Activated CD8-positive, alpha-beta memory T cell treated with anti-CD3 and anti-CD28 coated beads, Interleukin-2, amount 50 U/mL, for 1 hour (primary cell): ENCODE measurements around the gene ATAD5.
"Not testable (repeated sequence)": the region's sequence is repeated elsewhere in the genome, so short reads cannot be mapped to it uniquely, and the experiment has no call there.

Experiments
- DNase-seq: peaks from one replicate; pipeline ENCODE4 v3.0.0-alpha.2; 2020; ENCODE audit errors: extremely low read depth

ATAD5 gene

DNA sequence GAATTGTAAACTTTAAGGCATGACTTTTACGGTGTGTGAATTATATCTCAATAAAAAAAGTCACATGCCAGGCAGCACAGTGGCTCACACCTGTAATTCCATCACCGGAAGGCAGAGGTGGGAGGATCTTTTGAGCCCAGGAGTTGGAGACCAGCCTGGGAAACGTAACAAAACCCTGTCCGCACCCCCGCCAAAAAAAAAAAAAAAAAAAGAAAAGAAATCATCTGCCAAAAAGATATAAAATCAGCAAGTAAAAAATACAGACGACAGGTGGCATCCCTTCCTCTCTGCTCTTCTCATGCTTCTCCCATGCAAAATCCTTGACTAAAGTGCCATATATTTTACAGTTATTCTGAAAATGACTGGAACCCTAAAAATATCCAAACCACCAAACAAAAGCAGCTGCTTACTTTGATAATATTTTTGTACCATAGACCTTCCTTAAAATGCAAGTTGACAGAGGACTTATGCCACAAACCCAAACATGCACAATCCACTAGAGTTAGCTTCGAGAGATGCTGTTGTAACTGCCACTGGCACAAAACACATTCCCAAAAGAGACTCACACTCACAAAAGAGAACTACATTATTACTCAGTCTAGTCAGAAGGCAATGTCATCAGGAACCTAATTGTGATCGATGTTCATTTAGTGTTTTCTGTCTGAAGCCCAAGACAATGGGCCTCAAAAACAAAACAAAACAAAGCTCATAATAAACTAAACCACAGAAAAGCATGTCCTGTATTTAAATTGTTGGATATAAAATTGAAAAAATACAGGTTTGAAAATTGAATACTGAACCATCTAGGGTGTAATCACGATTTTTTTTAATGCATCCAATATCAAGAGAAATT, 9.7 kb upstream of the ATAD5 start:
- DNase-seq = no peak

DNA sequence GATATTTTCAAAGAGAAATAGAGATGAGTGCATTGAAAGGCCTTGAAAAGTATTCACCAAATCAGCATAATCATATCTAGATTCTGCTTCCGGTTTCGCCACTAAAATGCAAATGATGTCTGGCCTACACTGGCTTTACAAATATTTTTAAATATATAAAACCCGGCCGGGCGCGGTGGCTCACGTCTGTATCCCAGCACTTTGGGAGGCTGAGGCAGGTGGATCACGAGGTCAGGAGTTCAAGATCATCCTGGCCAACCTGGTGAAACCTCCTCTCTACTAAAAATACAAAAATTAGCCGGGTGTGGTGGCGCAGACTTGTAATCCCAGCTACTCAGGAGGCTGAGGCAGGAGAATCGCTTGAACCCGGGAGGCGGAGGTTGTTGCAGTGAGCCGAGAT, 8.8 kb upstream of the ATAD5 start:
- DNase-seq = not testable (repeated sequence)

DNA sequence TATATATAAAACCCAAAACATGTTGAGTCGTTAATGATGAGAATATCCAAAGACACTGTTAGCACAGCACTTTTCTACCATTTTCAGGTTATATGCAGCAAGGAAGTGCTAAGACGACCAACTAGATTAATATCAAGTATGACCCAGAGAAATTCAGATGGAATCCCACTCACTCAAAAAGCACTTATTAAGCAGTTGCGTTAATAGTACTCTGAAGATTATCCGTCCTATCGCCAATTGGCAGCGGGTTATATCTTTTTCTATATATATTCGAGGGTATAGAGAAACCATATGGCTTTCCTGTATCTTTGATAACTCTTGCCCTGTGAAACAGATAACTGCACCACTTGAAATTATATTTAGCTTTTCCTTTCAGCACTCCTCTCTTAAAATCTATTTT, 8.3 kb upstream of the ATAD5 start:
- no peak for DNase-seq

DNA sequence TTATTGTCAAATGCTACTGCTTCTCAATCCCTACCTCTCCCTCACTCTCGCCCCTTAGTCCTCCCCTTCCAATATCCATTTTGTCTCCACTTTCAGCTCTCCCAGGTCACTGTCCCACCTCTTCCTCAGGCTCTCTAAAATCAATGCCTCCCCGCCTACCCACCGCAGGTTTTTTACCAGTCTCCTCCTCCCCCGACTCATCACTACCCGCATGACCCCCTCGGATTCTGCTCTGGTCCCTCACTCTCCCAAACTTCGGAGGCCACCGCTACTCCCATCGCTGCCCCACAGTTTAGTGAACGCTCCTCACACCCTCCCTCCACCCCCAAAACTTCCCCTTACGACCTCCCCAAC, 7.8 kb upstream of the ATAD5 start:
- DNase-seq = no peak

DNA sequence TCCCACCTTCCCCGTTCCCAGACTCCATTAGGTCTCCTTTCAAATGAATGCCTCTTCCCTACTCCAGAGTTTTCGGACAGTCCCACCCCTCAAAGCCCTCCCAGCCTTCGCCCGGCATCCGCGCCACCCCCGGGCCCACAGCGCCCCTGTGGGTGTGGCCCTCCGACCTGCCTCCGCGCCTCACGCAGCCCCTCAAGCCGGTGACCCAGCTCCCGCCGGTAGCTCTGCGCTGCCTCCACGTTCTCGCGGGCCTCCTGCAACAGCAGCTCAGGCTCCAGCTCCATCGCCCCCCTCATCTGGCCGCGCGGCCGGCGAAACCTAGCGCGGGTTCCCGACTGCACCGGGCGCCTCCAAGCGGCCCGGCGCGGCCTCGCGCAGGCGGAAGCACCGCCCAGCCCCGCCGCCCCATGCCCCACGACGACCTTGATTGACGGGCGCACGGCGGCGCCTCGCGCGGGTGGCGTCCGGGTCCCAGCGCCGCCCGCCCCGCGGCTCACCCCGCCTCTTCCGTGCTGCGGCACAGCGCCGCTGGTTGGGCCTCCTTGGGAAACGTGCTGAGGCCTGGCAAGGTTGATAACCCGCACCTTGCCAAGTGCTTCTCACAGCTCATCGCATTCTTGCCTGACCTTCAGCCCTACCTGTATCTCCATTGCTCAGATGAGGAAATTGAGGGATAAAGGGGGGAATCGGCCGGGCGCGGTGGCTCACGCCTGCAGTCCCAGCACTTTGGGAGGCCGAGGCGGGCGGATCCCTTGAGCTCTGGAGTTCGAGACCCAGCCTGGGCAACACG, 7.2 kb upstream of the ATAD5 start, which contains the start of gene CRLF3:
Gene CRLF3, minus strand, starts transcription at position 337 of the 790 bp plus-strand sequence. Its CDS starts 41 bp downstream, at position 296.
- DNase-seq = peak; percentile 61

DNA sequence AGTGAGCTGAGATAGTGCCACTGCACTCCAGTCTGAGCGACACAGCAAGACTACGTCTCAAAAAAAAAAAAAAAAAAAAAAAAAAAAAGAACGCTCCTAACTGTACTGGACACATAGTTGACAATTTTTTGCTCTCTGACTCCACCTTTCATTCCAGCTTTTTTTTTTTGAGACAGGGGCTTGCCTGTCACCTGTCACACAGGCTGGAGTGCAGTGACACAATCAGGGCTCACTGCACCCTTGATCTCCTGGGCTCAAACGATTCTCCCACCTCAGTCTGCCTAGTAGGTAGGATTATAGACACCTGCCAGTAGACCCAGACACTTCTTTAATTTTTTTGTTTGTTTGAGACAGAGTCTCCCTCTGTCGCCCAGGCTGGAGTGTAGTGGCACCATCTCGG, 4.7 kb upstream of the ATAD5 start:
- no peak for DNase-seq

DNA sequence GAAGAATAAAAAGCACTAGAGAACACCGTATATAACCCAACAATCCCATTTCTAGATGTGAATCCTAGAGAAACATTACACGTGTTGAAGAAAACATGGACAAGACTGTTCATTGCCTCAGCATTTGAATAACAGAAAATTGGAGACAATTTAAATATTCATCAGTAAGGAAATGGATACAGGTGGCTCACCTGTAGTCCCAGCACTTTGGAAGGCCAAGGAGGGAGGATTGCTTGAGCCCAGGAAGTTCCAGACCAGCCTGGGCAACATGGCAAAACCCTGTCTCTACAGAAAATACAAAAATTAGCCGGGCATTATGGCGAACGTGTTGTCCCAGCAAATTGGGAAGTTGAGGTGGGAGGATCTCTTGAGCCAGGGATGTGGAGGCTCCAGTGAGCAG, 2.7 kb upstream of the ATAD5 start:
- no peak for DNase-seq

DNA sequence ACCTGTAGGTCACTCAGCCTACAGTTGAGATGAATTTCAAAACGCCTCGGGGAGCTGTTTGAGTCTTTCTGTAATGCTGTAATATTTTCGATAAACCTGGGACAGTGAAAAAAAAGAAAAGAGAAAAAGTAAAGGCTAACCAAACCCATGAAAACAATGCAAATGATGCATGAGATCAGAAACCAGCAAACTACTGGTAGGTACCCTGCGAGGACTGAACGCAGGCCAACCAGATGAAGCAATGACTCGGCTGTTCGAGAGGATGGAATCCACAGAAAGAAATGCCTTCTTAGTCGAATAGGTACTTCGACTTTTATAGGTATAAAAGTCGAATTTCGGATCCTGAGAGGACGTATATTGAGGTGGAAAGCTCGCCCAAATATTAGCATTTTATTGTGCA, 509 bp upstream of the ATAD5 start:
- DNase-seq = no peak

DNA sequence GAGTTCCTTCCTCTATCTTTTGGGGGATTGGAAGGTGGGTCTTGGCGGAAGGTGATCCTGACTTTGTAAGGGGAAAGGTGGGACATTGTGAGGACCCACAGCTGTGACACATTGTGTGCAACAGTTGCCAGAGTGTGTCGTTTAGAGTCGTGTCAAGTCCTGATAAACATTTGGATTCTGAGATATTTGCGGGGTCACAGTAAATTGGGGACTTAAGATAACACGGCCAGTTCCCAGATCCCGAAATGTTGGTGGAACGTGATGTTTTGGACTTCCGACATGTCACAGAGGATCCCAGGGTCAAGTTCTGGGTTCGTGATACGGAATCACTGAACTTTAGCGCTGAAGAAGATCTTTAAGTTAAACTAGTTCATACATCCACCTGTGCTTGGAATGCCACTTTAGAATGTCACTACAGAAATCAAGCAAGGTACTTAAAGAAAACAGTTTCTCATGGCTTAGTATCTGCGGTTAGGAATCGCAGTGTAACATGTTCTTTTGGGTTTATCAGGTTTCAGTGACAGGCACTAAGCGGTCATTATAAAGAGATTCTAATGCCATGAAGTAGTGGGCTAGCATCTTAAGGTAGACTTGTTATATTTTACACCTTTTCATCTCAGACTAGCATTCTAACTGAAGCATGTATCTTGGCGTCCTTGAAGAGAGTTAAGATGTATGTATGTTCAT, 815 bp downstream of the ATAD5 start:
- DNase-seq = no peak

DNA sequence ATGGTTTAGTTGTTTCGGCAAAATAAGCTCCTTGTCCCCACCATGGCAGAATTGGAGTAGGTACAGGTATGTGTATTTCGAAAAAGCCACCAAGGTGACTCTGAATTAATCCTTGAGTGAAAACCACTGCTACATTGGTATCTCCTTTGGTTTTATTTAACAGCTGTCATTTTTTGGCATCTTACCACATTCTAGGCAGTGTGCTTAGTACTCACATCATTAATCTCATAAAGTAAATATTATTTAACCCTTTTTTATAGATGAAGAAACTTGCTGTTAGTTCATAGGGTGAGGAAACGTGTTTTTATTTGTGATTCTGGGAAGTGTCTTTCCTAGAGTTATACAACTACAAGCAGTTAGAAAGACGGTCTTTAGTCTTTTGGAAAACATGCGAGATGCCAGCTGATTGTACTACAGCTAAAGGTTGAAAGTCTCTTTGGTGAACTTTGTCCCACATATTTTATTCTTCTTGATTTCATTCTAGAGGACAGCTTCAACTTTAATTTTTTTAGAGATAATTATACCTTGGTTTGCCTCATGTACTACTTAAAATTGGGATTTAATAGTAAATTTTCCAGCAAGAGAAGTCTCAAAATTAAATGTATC, 6.5 kb downstream of the ATAD5 start:
- no peak for DNase-seq

DNA sequence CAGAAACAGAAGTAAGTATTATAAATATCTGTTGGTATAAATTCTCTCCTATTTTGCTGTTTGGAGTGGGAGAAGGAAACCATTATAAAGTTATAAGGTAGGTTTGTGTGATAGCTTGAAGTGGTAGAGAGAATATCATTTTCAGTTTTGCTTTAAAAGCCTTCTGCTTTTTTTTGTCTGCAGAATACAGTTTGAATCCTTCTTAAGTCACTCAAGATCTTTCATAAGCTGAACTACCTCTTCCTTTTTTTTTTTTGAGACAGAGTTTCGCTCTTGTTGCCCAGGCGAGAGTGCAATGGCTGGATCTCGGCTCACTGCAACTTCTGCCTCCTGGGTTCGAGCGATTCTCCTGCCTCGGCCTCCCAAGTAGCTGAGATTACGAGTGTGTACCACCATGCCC, 9.0 kb downstream of the ATAD5 start:
- DNase-seq = no peak

DNA sequence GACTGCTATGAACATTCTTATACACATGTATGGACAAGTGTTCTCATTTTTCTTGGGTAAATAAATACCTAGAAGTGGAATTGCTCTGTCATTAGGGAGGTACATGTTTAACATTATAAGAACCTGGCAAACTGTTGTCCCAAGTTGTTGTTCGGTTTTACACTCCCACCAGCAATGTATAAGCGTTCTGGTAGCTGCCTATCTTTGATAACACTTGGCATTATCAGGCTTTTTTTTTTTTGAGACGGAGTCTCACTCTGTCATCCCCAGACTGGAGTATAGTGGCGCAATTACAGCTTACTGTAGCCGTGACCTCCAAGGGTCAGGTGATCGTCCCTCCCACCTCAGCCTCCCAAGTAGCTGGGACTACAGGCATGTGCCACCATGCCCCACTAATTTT, 16.3 kb downstream of the ATAD5 start:
- DNase-seq = no peak

DNA sequence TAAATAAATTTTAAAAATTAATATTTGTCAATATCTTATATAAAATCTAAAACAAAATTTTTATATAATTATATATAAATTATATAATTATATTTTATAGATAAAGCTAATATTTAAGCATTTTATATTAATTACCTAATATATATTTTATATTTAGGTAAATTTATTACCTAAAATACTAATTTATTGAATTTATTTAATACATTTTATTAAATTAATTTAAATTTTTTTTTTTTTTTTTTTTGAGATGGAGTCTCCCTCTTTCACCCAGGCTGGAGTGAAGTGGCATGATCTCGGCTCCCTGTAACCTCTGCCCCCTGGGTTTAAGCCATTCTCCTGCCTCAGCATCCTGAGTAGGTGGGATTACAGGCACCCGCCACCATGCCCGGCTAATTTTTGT, 22.4 kb downstream of the ATAD5 start:
- no peak for DNase-seq

DNA sequence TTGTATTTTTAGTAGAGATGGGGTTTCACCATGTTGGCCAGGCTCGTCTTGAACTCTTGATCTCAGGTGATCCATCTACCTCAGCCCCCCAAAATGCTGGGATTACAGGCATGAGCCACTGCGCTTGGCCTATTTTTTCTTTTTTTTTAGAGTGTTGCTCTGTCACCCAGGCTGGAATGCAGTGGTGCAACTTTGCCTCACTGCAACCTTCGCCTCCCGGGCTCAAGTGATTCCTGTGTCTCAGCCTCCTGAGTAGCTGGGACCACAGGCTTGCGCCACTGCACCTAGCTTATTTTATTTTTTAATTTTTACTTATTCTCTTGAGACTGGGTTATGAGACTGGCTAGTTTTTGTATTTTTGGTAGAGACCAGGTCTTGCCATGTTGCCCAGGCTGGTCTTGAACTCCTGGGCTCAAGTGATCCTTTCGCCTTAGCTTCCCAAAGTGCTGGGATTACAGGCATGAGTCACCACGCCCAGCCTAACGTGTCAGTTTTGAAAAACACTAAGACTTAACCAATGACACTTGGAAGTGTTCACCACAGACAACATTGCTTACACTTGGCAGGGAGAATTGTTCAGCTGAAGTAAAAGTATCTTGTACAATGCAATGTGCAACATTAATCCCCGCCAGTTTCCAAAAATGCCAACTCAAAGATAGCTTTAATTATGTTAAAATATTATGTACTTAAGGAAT, 26.9 kb downstream of the ATAD5 start:
- DNase-seq = no peak

DNA sequence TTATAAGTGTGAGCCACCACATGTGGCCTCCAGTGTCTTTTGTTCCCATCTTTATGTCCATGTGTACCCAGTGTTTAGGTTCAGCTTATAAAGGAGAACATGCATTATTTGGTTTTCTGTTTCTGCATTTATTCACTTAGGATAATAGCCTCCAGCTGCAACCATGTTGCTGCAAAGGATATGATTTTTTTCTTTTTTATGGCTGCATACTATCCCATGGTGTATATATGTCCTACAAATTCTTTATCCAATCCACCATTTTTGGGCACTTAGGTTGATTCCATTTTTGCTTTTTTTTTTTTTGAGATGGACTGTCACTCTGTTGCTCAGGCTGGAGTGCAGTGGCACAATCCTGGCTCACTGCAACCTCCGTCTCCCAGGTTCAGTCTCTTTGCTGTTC, 32.9 kb downstream of the ATAD5 start:
- no peak for DNase-seq

DNA sequence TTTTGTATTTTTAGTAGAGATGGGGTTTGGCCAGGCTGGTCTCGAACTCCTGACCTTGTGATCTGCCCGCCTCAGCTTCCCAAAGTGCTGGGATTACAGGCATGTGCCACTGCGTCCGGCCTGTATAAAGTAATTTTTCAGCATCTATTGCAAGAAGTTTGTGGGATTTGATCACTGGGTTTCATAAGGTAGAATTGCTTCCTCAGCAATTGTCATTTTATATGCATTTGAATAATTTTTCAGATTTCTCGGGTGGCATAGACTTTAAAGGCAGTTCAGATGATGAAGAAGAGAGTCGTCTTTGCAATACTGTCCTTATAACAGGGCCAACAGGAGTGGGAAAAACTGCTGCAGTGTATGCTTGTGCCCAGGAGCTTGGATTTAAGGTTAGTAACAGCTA, 37.2 kb downstream of the ATAD5 start:
- DNase-seq = no peak

DNA sequence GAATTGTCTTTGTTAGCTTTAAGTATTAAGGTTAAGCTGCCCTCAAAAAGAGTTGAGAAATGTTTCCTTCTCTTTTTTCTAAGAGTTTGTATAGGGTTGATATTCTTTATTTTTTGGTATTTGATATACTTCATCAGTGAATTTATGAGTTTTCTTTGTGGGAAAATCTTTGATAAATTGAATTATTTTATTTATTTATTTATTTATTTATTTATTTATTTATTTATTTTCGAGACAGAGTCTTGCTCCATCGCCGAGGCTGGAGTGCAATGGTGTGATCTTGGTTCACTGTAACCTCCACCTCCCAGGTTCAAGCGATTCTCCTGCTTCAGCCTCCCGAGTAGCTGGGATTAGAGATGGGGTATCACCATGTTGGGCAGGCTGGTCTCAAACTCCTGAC, 54.4 kb downstream of the ATAD5 start:
- no peak for DNase-seq

DNA sequence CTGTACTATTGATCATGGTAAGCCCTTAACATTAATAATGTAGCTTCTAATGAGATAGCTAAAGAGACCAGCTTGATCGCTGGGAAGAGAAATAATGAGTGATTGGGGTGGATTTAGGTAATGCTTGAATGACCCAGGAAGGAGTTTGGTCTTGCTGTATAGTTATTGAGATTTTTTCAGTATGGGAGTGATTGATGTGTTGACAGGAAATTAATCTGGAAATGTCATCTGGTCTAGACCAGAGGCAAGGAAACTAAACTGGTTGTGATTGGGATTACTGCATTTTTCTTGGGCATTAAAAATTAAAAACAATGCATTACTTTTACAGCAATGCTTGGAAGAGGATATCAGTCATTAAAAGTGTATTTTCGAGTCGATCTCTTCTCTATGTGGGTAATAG, 62.5 kb downstream of the ATAD5 start:
- DNase-seq = no peak

DNA sequence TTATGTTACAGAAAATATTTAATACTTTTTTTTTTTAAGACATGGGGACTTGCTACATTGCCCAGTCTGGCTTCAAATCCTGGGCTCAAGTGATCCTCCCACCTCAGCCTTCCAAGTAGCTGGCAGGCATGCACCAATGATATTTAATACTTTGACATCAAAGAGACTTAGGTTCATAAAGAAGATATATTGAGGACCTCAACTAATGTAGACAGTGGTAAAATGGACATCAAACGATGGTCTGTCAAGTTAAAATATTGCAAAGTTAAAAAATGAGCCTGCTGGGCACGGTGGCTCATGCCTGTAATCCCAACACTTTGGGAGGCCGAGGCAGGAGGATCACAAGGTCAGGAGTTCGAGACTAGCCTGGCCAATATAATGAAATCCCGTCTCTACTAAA, 65.5 kb downstream of the ATAD5 start:
- no peak for DNase-seq

DNA sequence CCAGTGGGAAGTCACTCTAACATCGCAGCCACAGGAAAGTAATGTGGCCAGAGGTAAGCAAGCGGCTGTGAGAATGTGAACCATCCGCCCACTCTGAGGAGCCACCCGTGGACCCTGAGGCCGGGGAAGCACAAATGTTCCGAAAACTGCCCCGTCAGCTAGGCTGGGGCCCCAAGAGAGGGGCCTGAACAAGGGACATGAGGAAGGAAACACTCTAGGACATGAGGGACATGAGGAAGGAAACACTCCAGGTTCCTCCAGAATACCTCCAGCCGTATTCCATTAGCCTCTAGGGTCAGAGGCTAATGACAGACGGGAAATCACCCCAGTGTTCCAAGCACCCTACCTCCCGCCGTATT, 74.0 kb downstream of the ATAD5 start:
- DNase-seq = no peak

DNA sequence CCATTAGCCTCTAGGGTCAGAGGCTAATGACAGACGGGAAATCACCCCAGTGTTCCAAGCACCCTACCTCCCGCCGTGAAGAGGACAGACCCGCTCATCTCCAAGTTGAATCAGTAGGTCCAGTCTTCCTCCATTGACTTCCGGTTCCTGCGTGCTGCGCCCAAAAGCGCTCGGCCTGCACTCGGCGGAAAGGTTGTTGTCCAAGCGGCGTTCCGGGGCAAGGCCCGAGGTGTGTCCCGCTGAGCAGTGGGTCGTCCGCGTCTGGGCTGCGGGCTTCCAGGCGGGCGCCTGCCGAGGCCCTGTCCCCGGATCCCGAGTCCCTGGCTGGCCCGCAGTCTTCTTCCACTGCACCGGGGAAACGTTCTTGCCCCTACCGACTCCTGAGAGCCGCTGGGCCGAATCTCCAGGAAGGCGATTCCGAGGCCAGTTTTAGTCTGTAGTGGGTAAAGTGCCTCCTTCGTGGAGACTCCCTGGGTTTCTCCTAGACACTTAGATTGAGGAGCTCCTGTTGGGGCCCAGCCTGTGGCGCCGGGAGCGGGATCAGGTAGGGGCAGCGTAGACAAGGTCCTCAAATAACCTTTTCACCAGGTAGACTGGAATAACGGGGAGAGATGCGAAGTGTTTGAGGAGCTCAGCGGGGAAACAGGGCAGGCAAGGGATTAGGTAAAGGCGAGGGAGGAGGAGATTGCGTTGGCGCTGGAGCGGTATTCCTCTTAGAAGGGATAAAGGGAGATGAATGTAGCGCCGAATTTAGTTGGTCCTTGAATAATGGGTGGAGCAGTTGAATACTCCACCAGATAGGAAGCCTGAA, 74.5 kb downstream of the ATAD5 start, which contains the start of gene TEFM:
Gene TEFM, minus strand, starts transcription at position 138 of the 811 bp plus-strand sequence. Its CDS starts 40 bp downstream, at position 98.
- DNase-seq = peak; percentile 76
